CD4-positive, CD25-positive, alpha-beta regulatory T cell (primary cell): Measurements from ENCODE around the gene TRAPPC2B. TPM values are rescaled to one million over a fixed set of nuclear protein-coding genes. Genes with fewer than 3 reads are reported as not detected.

Experiments
- ATAC-seq, 2 donors: fragments of 150-1000 bp; cut with Tn5 transposase; one replicate each; pipeline ENCODE4 v1.10.0; 2021; ENCODE audit warnings: low read depth in 2 of 2, moderate number of reproducible peaks in 2 of 2, moderate library complexity in 1 of 2
- DNase-seq, 3 donors: peaks; one replicate each; pipeline versions ENCODE4 v3.0.0 to v3.0.0-alpha.2; 2012 to 2022; ENCODE audit warnings: mixed read lengths in 1 of 3
- H3K27ac ChIP-seq: one replicate; pipeline ENCODE4 v1.7.0; 2013; ENCODE audit warnings: mild to moderate bottlenecking, low read length; ENCODE audit not compliant: insufficient read depth, poor library complexity, severe bottlenecking
- H3K27me3 ChIP-seq: one replicate; pipeline ENCODE4 v1.7.0; 2013; ENCODE audit warnings: low read length; ENCODE audit not compliant: control insufficient read depth, insufficient read depth
- H3K36me3 ChIP-seq: one replicate; pipeline ENCODE4 v1.7.0; 2013; ENCODE audit warnings: mild to moderate bottlenecking, low read length, moderate library complexity; ENCODE audit not compliant: control insufficient read depth, insufficient read depth
- H3K4me1 ChIP-seq: 2 replicates; pipeline ENCODE4 v1.7.0; 2013; ENCODE audit warnings: mild to moderate bottlenecking, low read length; ENCODE audit not compliant: insufficient read depth, control insufficient read depth, poor library complexity, severe bottlenecking
- H3K4me3 ChIP-seq: one replicate; pipeline ENCODE4 v1.7.0; 2013; ENCODE audit warnings: low read depth, mild to moderate bottlenecking, low read length, moderate library complexity
- H3K9me3 ChIP-seq, 2 experiments: 1 replicate in 1 of 2; 2 replicates in 1 of 2; pipeline ENCODE4 v1.7.0; 2013; ENCODE audit warnings: low read length in 2 of 2, mild to moderate bottlenecking in 1 of 2, moderate library complexity in 1 of 2; ENCODE audit not compliant: control insufficient read depth in 2 of 2
- H3K27ac Mint-ChIP-seq, 3 donors: one replicate each; pipeline ENCODE4 v1.8.0; 2020 to 2022; ENCODE audit warnings: mild to moderate bottlenecking in 3 of 3, mixed read lengths in 3 of 3, moderate library complexity in 2 of 3
- H3K27me3 Mint-ChIP-seq: one replicate; pipeline ENCODE4 v1.8.0; 2022; ENCODE audit warnings: mild to moderate bottlenecking, mixed read lengths
- H3K36me3 Mint-ChIP-seq: one replicate; pipeline ENCODE4 v1.8.0; 2020; ENCODE audit warnings: mixed read lengths
- H3K4me1 Mint-ChIP-seq, 4 donors: one replicate each; pipeline ENCODE4 v1.8.0; 2020 to 2022; ENCODE audit warnings: mixed read lengths in 4 of 4, mild to moderate bottlenecking in 1 of 4
- H3K4me3 Mint-ChIP-seq, 4 donors: one replicate each; pipeline ENCODE4 v1.8.0; 2020 to 2022; ENCODE audit warnings: mild to moderate bottlenecking in 4 of 4, mixed read lengths in 4 of 4, moderate library complexity in 3 of 4
- H3K9me3 Mint-ChIP-seq, 7 donors: one replicate each; pipeline ENCODE4 v1.8.0; 2020 to 2022; ENCODE audit warnings: mixed read lengths in 7 of 7, mild to moderate bottlenecking in 3 of 7, moderate library complexity in 2 of 7
- polyA plus RNA-seq, 4 donors: library from polyadenylated mRNA; unstranded; fragments of 300-500 nt; fragmentation: Illumina TruSeq; gene quantifications; one replicate each; pipeline ENCODE4 v1.2.3, GENCODE V29; 2021
- total RNA-seq: library from RNA; stranded (reverse); gene quantifications from one replicate; pipeline ENCODE4 v1.2.3, GENCODE V29; 2022

TRAPPC2B gene
- total RNA-seq, result 11.4 TPM
- 10 to 100 TPM; 23.0 to 28.6 (median 25.3) TPM for polyA plus RNA-seq

- ATAC-seq (peak; percentile 93 to 94), DNase-seq (peak; percentile 94 to 99 (median 98))
- Mint-ChIP-seq H3K27me3 (no peaks in the 10 kb centered on the region), H3K9me3 (peaks cover 0 to 53% (median 20%) of the 10 kb centered on the region in 7 donors), H3K4me3 (peak within 1 kb of the TSS; percentile 93 to 97 (median 96)), H3K4me1 (peaks cover 13 to 22% (median 17%) of the 10 kb centered on the region in 4 donors), H3K36me3 (peaks cover 26% of the 10 kb centered on the region), H3K27ac (peak within 1 kb of the TSS; percentile 98 to 99 (median 98))
- Histone ChIP-seq H3K4me3 (peak within 1 kb of the TSS; percentile 80), H3K9me3 (peaks cover 33 to 36% of the 10 kb centered on the region in 2 experiments), H3K4me1 (peaks cover 7% of the 10 kb centered on the region), H3K27me3 (no peaks in the 10 kb centered on the region), H3K36me3 (peaks cover 1% of the 10 kb centered on the region), H3K27ac (peak within 1 kb of the TSS; percentile 94)
These were observed at the start of gene TRAPPC2B, which contains the start of gene ZNF547 for GRCh38 chr19:57362997-57363687. TSS of gene TRAPPC2B (plus strand) at chr19:57363551. CDS start at chr19:57364834, 1,283 bp downstream. TSS of gene ZNF547 (plus strand) at chr19:57363551. CDS start at chr19:57368556, 5,005 bp downstream.

GRCh38 chr19:57314146-57314545 lies 49.2 kb upstream of the TRAPPC2B start:
- ATAC-seq, result no peak
- no peaks in the 10 kb centered on the region for H3K36me3 ChIP-seq
- no peak overlapping the region for H3K4me3 ChIP-seq
- Mint-ChIP-seq H3K4me1 (no peaks in the 10 kb centered on the region), H3K27ac (no peak overlapping the region), H3K4me3 (no peak overlapping the region), H3K9me3 (peaks cover 3 to 26% (median 14%) of the 10 kb centered on the region in 7 donors), H3K27me3 (peaks cover 28% of the 10 kb centered on the region), H3K36me3 (peaks cover 5% of the 10 kb centered on the region)
- DNase-seq, result no peak
- H3K9me3 ChIP-seq, result peaks cover 0 to 8% of the 10 kb centered on the region in 2 experiments
- no peak overlapping the region for H3K27ac ChIP-seq
- no peaks in the 10 kb centered on the region for H3K4me1 ChIP-seq
- peaks cover 6% of the 10 kb centered on the region for H3K27me3 ChIP-seq

GRCh38 chr19:57317503-57317902 lies 45.8 kb upstream of the TRAPPC2B start:
- H3K4me1 Mint-ChIP-seq, result peaks cover 14 to 25% (median 20%) of the 10 kb centered on the region in 4 donors
- no peak for DNase-seq
- peaks cover 2 to 27% (median 11%) of the 10 kb centered on the region in 7 donors for H3K9me3 Mint-ChIP-seq
- peaks cover 6 to 9% of the 10 kb centered on the region in 2 experiments for H3K9me3 ChIP-seq
- peaks cover 6% of the 10 kb centered on the region for H3K27me3 ChIP-seq
- H3K27ac ChIP-seq, result no peak overlapping the region
- H3K4me3 Mint-ChIP-seq, result no peak overlapping the region
- peaks cover 24% of the 10 kb centered on the region for H3K4me1 ChIP-seq
- no peak overlapping the region for H3K27ac Mint-ChIP-seq
- H3K27me3 Mint-ChIP-seq, result peaks cover 34% of the 10 kb centered on the region
- H3K4me3 ChIP-seq, result no peak overlapping the region
- no peaks in the 10 kb centered on the region for H3K36me3 ChIP-seq
- peaks cover 11% of the 10 kb centered on the region for H3K36me3 Mint-ChIP-seq
- no peak for ATAC-seq

GRCh38 chr19:57319869-57320179 lies 43.5 kb upstream of the TRAPPC2B start:
- H3K4me1 ChIP-seq, result peaks cover 24% of the 10 kb centered on the region
- peaks cover 16% of the 10 kb centered on the region for H3K36me3 ChIP-seq
- peaks cover 6% of the 10 kb centered on the region for H3K27me3 ChIP-seq
- peaks cover 31% of the 10 kb centered on the region for H3K36me3 Mint-ChIP-seq
- H3K4me3 ChIP-seq, result peak overlapping the region; percentile 67
- peaks cover 21% of the 10 kb centered on the region in 2 experiments for H3K9me3 ChIP-seq
- no peak for DNase-seq
- peak overlapping the region; percentile 97 to 98 (median 97) for H3K27ac Mint-ChIP-seq
- H3K9me3 Mint-ChIP-seq, result peaks cover 4 to 32% (median 20%) of the 10 kb centered on the region in 7 donors
- no peak for ATAC-seq
- H3K4me1 Mint-ChIP-seq, result peaks cover 17 to 30% (median 24%) of the 10 kb centered on the region in 4 donors
- H3K4me3 Mint-ChIP-seq, result peak overlapping the region; percentile 90 to 96 (median 94)
- peaks cover 30% of the 10 kb centered on the region for H3K27me3 Mint-ChIP-seq
- peak overlapping the region; percentile 82 for H3K27ac ChIP-seq

GRCh38 chr19:57320180-57321084 lies 42.9 kb upstream of the TRAPPC2B start, which contains the start of gene ZNF543:
TSS of gene ZNF543 (plus strand) at chr19:57320472. CDS start at chr19:57320854, 382 bp downstream.
- ATAC-seq (peak; percentile 94 to 96), DNase-seq (peak; percentile 82 to 97 (median 88))
- H3K4me1 ChIP-seq, result peaks cover 24% of the 10 kb centered on the region
- peaks cover 4 to 33% (median 24%) of the 10 kb centered on the region in 7 donors for H3K9me3 Mint-ChIP-seq
- peaks cover 17 to 30% (median 24%) of the 10 kb centered on the region in 4 donors for H3K4me1 Mint-ChIP-seq
- peaks cover 33% of the 10 kb centered on the region for H3K36me3 Mint-ChIP-seq
- H3K9me3 ChIP-seq, result peaks cover 25 to 26% of the 10 kb centered on the region in 2 experiments
- peak within 1 kb of the TSS; percentile 82 for H3K27ac ChIP-seq
- peaks cover 27% of the 10 kb centered on the region for H3K27me3 Mint-ChIP-seq
- H3K27me3 ChIP-seq, result peaks cover 6% of the 10 kb centered on the region
- H3K36me3 ChIP-seq, result peaks cover 22% of the 10 kb centered on the region
- H3K27ac Mint-ChIP-seq, result peak within 1 kb of the TSS; percentile 97 to 98 (median 97)
- H3K4me3 Mint-ChIP-seq, result peak within 1 kb of the TSS; percentile 90 to 96 (median 94)
- H3K4me3 ChIP-seq, result peak within 1 kb of the TSS; percentile 80

- H3K27ac ChIP-seq, result peak overlapping the region; percentile 82
- DNase-seq (no peak), ATAC-seq (no peak)
- H3K4me1 Mint-ChIP-seq, result peaks cover 17 to 30% (median 24%) of the 10 kb centered on the region in 4 donors
- H3K27ac Mint-ChIP-seq, result peak overlapping the region; percentile 95 to 97 (median 97)
- H3K9me3 ChIP-seq, result peaks cover 28 to 32% of the 10 kb centered on the region in 2 experiments
- peaks cover 4 to 31% (median 18%) of the 10 kb centered on the region in 7 donors for H3K9me3 Mint-ChIP-seq
- H3K4me3 ChIP-seq, result peak overlapping the region; percentile 80
- peak overlapping the region; percentile 90 to 96 (median 94) for H3K4me3 Mint-ChIP-seq
- H3K36me3 Mint-ChIP-seq, result peaks cover 40% of the 10 kb centered on the region
- peaks cover 6% of the 10 kb centered on the region for H3K27me3 ChIP-seq
- peaks cover 21% of the 10 kb centered on the region for H3K27me3 Mint-ChIP-seq
- peaks cover 24% of the 10 kb centered on the region for H3K4me1 ChIP-seq
- peaks cover 29% of the 10 kb centered on the region for H3K36me3 ChIP-seq
These were observed 42.2 kb upstream of the TRAPPC2B start for GRCh38 chr19:57321116-57321515.

- H3K27me3 ChIP-seq, result peaks cover 6% of the 10 kb centered on the region
- ATAC-seq (no peak), DNase-seq (no peak)
- peak overlapping the region; percentile 80 for H3K4me3 ChIP-seq
- peaks cover 17% of the 10 kb centered on the region for H3K27me3 Mint-ChIP-seq
- H3K36me3 Mint-ChIP-seq, result peaks cover 45% of the 10 kb centered on the region
- peaks cover 24% of the 10 kb centered on the region for H3K4me1 ChIP-seq
- no peak overlapping the region for H3K27ac ChIP-seq
- peaks cover 35% of the 10 kb centered on the region for H3K36me3 ChIP-seq
- H3K27ac Mint-ChIP-seq, result peak overlapping the region in 2 of 3 donors; percentile 29 to 97
- peaks cover 17 to 30% (median 24%) of the 10 kb centered on the region in 4 donors for H3K4me1 Mint-ChIP-seq
- peaks cover 29 to 38% of the 10 kb centered on the region in 2 experiments for H3K9me3 ChIP-seq
- peak overlapping the region; percentile 72 to 95 (median 92) for H3K4me3 Mint-ChIP-seq
- peaks cover 4 to 36% (median 20%) of the 10 kb centered on the region in 7 donors for H3K9me3 Mint-ChIP-seq
These were observed 41.6 kb upstream of the TRAPPC2B start for GRCh38 chr19:57321751-57322150.
